HepG2 (cell line): ENCODE data around the gene FBXL20. TPM values are rescaled to one million over a fixed set of nuclear protein-coding genes. Genes with fewer than 3 reads are reported as not detected.

Experiments
- ATAC-seq: fragments of 200-7000 bp; cut with Tn5 transposase; 3 replicates; pipeline ENCODE4 v1.9.1; 2020; ENCODE audit warnings: mild to moderate bottlenecking, moderate library complexity
- BruUV-seq: library from RNA; stranded (reverse); fragments of 400-500 nt; replicated peaks from 2 replicates; lab custom pipeline; 2021; lab: Mats Ljungman, UMichigan
- CTCF ChIA-PET: fragments of 300-600 bp; formaldehyde crosslinking; extraction: SDS; loops from one replicate; lab custom pipeline; 2021; ENCODE audit warnings: low total read pairs, inconsistent platforms, low intra/inter-chr PET ratio; lab: Yijun Ruan, JAX
- POLR2A ChIA-PET: fragments of 350-600 bp; sonication (Branson Sonifier 250); formaldehyde crosslinking; loops from one replicate; lab custom pipeline; 2020; ENCODE audit warnings: antibody characterized with exemption, inconsistent platforms; lab: Yijun Ruan, JAX
- DNase-seq: peaks from one replicate; pipeline ENCODE4 v3.0.0-alpha.2; 2015; ENCODE audit warnings: low spot score
- FAIRE-seq: peaks from 3 replicates; lab custom pipeline; 2011; peaks lifted over from hg19 to GRCh38; lab: Jason Lieb, UNC
- H2AFZ ChIP-seq: one replicate; pipeline ENCODE4 v1.6.1; 2011; ENCODE audit warnings: low read length, inconsistent platforms
- H3K27ac ChIP-seq: fragments of 300-600 bp; 3 replicates; pipeline ENCODE4 v1.8.0; 2011; ENCODE audit warnings: mixed run types, mild to moderate bottlenecking, mixed read lengths, low read length, inconsistent platforms; ENCODE audit not compliant: insufficient read depth; ENCODE audit errors: extremely low read length
- H3K27me3 ChIP-seq, 2 experiments: fragments of 200-600 bp in 1 of 2; 2 replicates in 1 of 2; 3 replicates in 1 of 2; pipeline versions ENCODE4 v1.6.0 to v1.8.0; 2011; ENCODE audit warnings: low read length in 2 of 2, mild to moderate bottlenecking in 2 of 2, moderate library complexity in 2 of 2, inconsistent platforms in 1 of 2; ENCODE audit not compliant: insufficient read depth in 2 of 2, control insufficient read depth in 1 of 2
- H3K36me3 ChIP-seq, 2 experiments: fragments of 200-600 bp in 1 of 2; replicated peaks in 1 of 2; 2 replicates in 1 of 2; 3 replicates in 1 of 2; pipeline versions ENCODE4 v1.5.1 to v1.8.0; 2011; ENCODE audit warnings: low read length in 2 of 2, inconsistent platforms in 1 of 2; ENCODE audit not compliant: insufficient read depth in 2 of 2, control insufficient read depth in 1 of 2
- H3K4me1 ChIP-seq: 2 replicates; pipeline ENCODE4 v1.5.1; 2012; ENCODE audit warnings: low read length, inconsistent platforms; ENCODE audit not compliant: insufficient read depth
- H3K4me2 ChIP-seq: 2 replicates; pipeline ENCODE4 v1.6.0; 2011; ENCODE audit warnings: low read depth, low read length, inconsistent platforms
- H3K4me3 ChIP-seq, 3 experiments: fragments of 200-600 bp in 1 of 3; sonication (generic), shearing (Covaris generic) in 1 of 3; replicated peaks in 1 of 3; 2 replicates each; pipeline ENCODE4 v1.5.1; 2011 to 2016; ENCODE audit warnings: low read length in 3 of 3, inconsistent platforms in 2 of 3, low read depth in 2 of 3, mild to moderate bottlenecking in 2 of 3, control low read depth in 1 of 3, mixed read lengths in 1 of 3; ENCODE audit not compliant: insufficient read depth in 1 of 3
- H3K79me2 ChIP-seq: one replicate; pipeline ENCODE4 v1.6.1; 2011; ENCODE audit warnings: low read length, inconsistent platforms; ENCODE audit not compliant: insufficient read depth
- H3K9ac ChIP-seq: 2 replicates; pipeline ENCODE4 v1.6.0; 2011; ENCODE audit warnings: mild to moderate bottlenecking, low read depth, low read length, inconsistent platforms; ENCODE audit not compliant: insufficient read depth
- H3K9me3 ChIP-seq: 2 replicates; pipeline ENCODE4 v1.5.1; 2012; ENCODE audit warnings: mild to moderate bottlenecking, low read length
- H4K20me1 ChIP-seq: 2 replicates; pipeline ENCODE4 v1.6.0; 2011; ENCODE audit warnings: inconsistent platforms, mild to moderate bottlenecking, low read length, moderate library complexity; ENCODE audit not compliant: insufficient read depth
- BORCS8-MEF2B ChIP-seq: sonication (generic); formaldehyde crosslinking; IDR thresholded peaks from 2 replicates; pipeline ENCODE4 v1.8.0; 2022; ENCODE audit warnings: mild to moderate bottlenecking, missing genetic modification reagents
- CEBPB ChIP-seq: IDR thresholded peaks from 2 replicates; pipeline ENCODE4 v1.6.1; 2011; ENCODE audit warnings: low read depth, low read length, improper control_type of control experiment, borderline replicate concordance
- IRF1 ChIP-seq: sonication (generic); formaldehyde crosslinking; IDR thresholded peaks from 2 replicates; pipeline ENCODE4 v1.4.0; 2020; ENCODE audit warnings: low read depth, mild to moderate bottlenecking, missing genetic modification reagents
- KAT8 ChIP-seq: IDR thresholded peaks from 2 replicates; pipeline ENCODE4 v1.6.1; 2016; ENCODE audit warnings: missing genetic modification reagents, missing compliant biosample characterization
- MEF2D ChIP-seq: sonication (generic); formaldehyde crosslinking; IDR thresholded peaks from 2 replicates; pipeline ENCODE4 v1.5.1; 2020; ENCODE audit warnings: mild to moderate bottlenecking, missing genetic modification reagents
- NKX3-1 ChIP-seq: sonication (generic); formaldehyde crosslinking; IDR thresholded peaks from 2 replicates; pipeline ENCODE4 v1.5.0; 2020; ENCODE audit warnings: missing genetic modification reagents
- PPARG ChIP-seq: conservative IDR thresholded peaks from 2 replicates; pipeline ENCODE4 v1.6.1; 2016; ENCODE audit warnings: missing biosample characterization, missing genetic modification reagents
- REPIN1 ChIP-seq: sonication (generic); formaldehyde crosslinking; IDR thresholded peaks from 2 replicates; pipeline ENCODE4 v1.8.0; 2022; ENCODE audit warnings: missing genetic modification reagents, low read depth, mild to moderate bottlenecking, borderline replicate concordance
- SMARCC2 ChIP-seq: fragments of 450-650 bp; IDR thresholded peaks from 2 replicates; pipeline ENCODE4 v1.6.1; 2017; ENCODE audit warnings: antibody characterized with exemption, mild to moderate bottlenecking
- SMARCE1 ChIP-seq: fragments of 450-650 bp; IDR thresholded peaks from 2 replicates; pipeline ENCODE4 v1.6.1; 2017; ENCODE audit warnings: borderline replicate concordance
- XBP1 ChIP-seq: sonication (generic); formaldehyde crosslinking; IDR thresholded peaks from 2 replicates; pipeline ENCODE4 v1.5.0; 2020; ENCODE audit warnings: missing genetic modification reagents
- XRCC5 ChIP-seq: fragments of 200-400 bp; formaldehyde crosslinking; optimal IDR thresholded peaks from 2 replicates; pipeline ENCODE3; 2017; ENCODE audit warnings: mild to moderate bottlenecking, low read length
- ZNF18 ChIP-seq: sonication (generic); formaldehyde crosslinking; IDR thresholded peaks from 2 replicates; pipeline ENCODE4 v1.8.0; 2022; ENCODE audit warnings: mild to moderate bottlenecking, missing genetic modification reagents; ENCODE audit not compliant: insufficient replicate concordance
- ZNF326 ChIP-seq: sonication (generic); formaldehyde crosslinking; IDR thresholded peaks from 2 replicates; pipeline ENCODE4 v1.4.0; 2020; ENCODE audit warnings: missing genetic modification reagents, borderline replicate concordance
- ZNF333 ChIP-seq: sonication (generic); formaldehyde crosslinking; IDR thresholded peaks from 2 replicates; pipeline ENCODE4 v1.4.0; 2020; ENCODE audit warnings: mild to moderate bottlenecking, missing genetic modification reagents, borderline replicate concordance
- ZNF549 ChIP-seq: sonication (generic); formaldehyde crosslinking; IDR thresholded peaks from 2 replicates; pipeline ENCODE4 v1.5.0; 2020; ENCODE audit warnings: missing genetic modification reagents
- ZNF577 ChIP-seq: sonication (generic); formaldehyde crosslinking; IDR thresholded peaks from 2 replicates; pipeline ENCODE4 v1.4.0; 2020; ENCODE audit warnings: mild to moderate bottlenecking, low read depth, missing genetic modification reagents, borderline replicate concordance
- ZNF720 ChIP-seq: sonication (generic); formaldehyde crosslinking; IDR thresholded peaks from 2 replicates; pipeline ENCODE4 v1.4.0; 2020; ENCODE audit warnings: missing genetic modification reagents
- WGBS: methylation state at CpG from one replicate; pipeline ENCODE4 v1.1.6; 2017; ENCODE audit warnings: low lambda C conversion rate; 5-methylcytosine and 5-hydroxymethylcytosine counted together
- in situ Hi-C: cut with HindIII; loops from 2 replicates; pipeline ENCODE4 v1.10.0; 2017; ENCODE audit warnings: low pct_unique_long_range_greater_than_20kb; ENCODE audit not compliant: extremely low pct_ligation_motif_present
- intact Hi-C: fragments of 100-400 bp; cut with micrococcal nuclease; formaldehyde crosslinking; loops from one replicate; pipeline ENCODE4 v1.10.0; 2022; ENCODE audit not compliant: unreplicated experiment
- polyA plus RNA-seq, 8 experiments: library from polyadenylated mRNA; depleted of rRNA in 3 of 8; stranded (reverse) in 7 of 8; unstranded in 1 of 8; fragments of >200 nt; fragmentation: Illumina TruSeq in 4 of 8; extraction: Trizol in 4 of 8; gene quantifications; 2 replicates each; pipeline versions ENCODE4 v1.2.1 to v1.2.3, GENCODE V29; 2011 to 2016; ENCODE audit warnings: low read depth in 4 of 8, missing spikeins in 1 of 8, mixed read lengths in 1 of 8; ENCODE audit not compliant: insufficient read depth in 1 of 8
- total RNA-seq, 5 experiments: library from RNA; depleted of rRNA; stranded (reverse); fragments of >200 nt; fragmentation: Illumina TruSeq; extraction: Trizol; gene quantifications; 2 replicates each; pipeline ENCODE4 v1.2.3, GENCODE V29; 2016; ENCODE audit warnings: low read depth in 1 of 5
- TF ChIP-seq, protein P1 (sequence below): sonication (generic); formaldehyde crosslinking; IDR thresholded peaks from 2 replicates; pipeline ENCODE4 v1.9.0; 2022; ENCODE audit warnings: low read depth, missing genetic modification reagents
- TF ChIP-seq, protein P2 (sequence below): sonication (generic); formaldehyde crosslinking; IDR thresholded peaks from 2 replicates; pipeline ENCODE4 v1.4.0; 2020; ENCODE audit warnings: missing genetic modification reagents, borderline replicate concordance

The FBXL20 gene
- total and polyA plus RNA-seq, 2 of the 13 experiments (the other 11 are each of a cell fraction or from before 2014, with no cell fraction given): 10.2 to 10.3 TPM

DNA sequence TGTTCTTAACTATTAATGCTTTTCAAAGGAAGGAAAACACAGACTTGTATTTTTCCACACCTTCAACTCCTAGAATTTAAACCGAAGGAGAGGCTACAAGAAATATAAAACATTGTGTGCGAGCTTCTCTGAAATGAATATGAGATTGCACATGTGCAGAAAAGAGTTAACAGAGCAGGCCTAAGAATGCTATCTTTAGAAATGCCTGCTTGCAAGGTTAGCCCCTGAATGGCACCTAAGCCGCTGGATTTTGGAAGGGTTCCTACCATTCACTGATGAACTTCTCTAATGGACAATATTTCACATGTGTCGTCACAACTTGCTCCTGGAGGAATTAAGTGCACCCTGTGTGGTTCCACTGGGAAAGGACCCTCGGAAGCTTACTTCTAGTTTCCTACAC lies 69.3 kb downstream of the FBXL20 start:
- no peak for FAIRE-seq
- TF ChIP-seq ZNF720 (no peak), SMARCC2 (no peak), NKX3-1 (CRISPR knock-in tag) (no peak), XRCC5 (no peak), CEBPB (no peak), ZNF549 (no peak), XBP1 (CRISPR knock-in tag) (no peak), IRF1 (CRISPR knock-in tag) (no peak), MEF2D (CRISPR knock-in tag) (no peak), BORCS8-MEF2B (CRISPR knock-in tag) (no peak), KAT8 (CRISPR knock-in tag) (no peak), ZNF18 (CRISPR knock-in tag) (no peak), ZNF577 (no peak), ZNF326 (CRISPR knock-in tag) (no peak), ZNF333 (CRISPR knock-in tag) (no peak), PPARG (CRISPR knock-in tag) (no peak), REPIN1 (no peak), SMARCE1 (no peak)
- TF ChIP-seq, protein P1, sequence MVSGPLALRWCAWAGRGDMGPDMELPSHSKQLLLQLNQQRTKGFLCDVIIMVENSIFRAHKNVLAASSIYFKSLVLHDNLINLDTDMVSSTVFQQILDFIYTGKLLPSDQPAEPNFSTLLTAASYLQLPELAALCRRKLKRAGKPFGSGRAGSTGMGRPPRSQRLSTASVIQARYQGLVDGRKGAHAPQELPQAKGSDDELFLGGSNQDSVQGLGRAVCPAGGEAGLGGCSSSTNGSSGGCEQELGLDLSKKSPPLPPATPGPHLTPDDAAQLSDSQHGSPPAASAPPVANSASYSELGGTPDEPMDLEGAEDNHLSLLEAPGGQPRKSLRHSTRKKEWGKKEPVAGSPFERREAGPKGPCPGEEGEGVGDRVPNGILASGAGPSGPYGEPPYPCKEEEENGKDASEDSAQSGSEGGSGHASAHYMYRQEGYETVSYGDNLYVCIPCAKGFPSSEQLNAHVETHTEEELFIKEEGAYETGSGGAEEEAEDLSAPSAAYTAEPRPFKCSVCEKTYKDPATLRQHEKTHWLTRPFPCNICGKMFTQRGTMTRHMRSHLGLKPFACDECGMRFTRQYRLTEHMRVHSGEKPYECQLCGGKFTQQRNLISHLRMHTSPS: no peak
- TF ChIP-seq, protein P2, sequence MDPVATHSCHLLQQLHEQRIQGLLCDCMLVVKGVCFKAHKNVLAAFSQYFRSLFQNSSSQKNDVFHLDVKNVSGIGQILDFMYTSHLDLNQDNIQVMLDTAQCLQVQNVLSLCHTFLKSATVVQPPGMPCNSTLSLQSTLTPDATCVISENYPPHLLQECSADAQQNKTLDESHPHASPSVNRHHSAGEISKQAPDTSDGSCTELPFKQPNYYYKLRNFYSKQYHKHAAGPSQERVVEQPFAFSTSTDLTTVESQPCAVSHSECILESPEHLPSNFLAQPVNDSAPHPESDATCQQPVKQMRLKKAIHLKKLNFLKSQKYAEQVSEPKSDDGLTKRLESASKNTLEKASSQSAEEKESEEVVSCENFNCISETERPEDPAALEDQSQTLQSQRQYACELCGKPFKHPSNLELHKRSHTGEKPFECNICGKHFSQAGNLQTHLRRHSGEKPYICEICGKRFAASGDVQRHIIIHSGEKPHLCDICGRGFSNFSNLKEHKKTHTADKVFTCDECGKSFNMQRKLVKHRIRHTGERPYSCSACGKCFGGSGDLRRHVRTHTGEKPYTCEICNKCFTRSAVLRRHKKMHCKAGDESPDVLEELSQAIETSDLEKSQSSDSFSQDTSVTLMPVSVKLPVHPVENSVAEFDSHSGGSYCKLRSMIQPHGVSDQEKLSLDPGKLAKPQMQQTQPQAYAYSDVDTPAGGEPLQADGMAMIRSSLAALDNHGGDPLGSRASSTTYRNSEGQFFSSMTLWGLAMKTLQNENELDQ (CRISPR knock-in tag): no peak
- H3K4me3 ChIP-seq: no peak overlapping the region
- no peaks in the 10 kb centered on the region for H3K9me3 ChIP-seq
- no peaks in the 10 kb centered on the region for H3K79me2 ChIP-seq
- no peaks in the 10 kb centered on the region for H3K36me3 ChIP-seq
- H4K20me1 ChIP-seq: no peaks in the 10 kb centered on the region; the same call in 1 of the 2 replicates
- BruUV-seq: no TSS peak
- ATAC-seq: no peak
- no peak overlapping the region for H2AFZ ChIP-seq
- peaks cover 23% of the 10 kb centered on the region for H3K4me1 ChIP-seq
- H3K9ac ChIP-seq: no peak overlapping the region
- 95% methylated on average over 5 of the region's 5 CpGs for WGBS
- in situ Hi-C loops: no loop called here
- no peak overlapping the region for H3K4me2 ChIP-seq
- no peaks in the 10 kb centered on the region for H3K27me3 ChIP-seq
- no peak overlapping the region for H3K27ac ChIP-seq
- ChIA-PET POLR2A (no interaction called here), CTCF (no interaction called here)
- DNase-seq: no peak
- intact Hi-C loops: no loop called here
